ENCODE measurements around the gene BLTP1. TPM values are rescaled to one million over a fixed set of nuclear protein-coding genes. Genes with fewer than 3 reads are reported as not detected.

Gene BLTP1
- total RNA-seq, 2 donors from 2014 or later: 46.8 to 74.7 TPM

DNA sequence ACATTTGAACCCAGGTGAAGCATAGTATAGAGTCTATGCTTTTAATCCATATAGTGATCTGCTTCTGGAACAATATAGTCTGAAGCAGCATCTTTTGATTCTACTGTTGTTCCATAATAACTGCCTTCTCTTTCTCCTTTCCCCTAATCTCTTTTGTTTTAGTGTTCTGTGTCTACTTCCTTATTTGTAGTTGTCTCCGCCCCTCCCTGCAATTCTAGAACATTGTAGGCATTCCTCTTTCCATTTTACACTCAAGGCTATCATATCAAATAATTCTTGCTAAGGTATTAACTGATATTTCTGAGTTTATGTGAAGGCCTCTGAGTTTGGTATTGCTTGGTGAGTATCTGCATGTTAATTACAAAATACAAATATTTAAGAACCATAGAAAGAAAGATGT lies 11.6 kb downstream of the BLTP1 start:
- 67 to 68% methylated on average over 1 of the region's 1 CpG for WGBS, 2 donors
- peaks cover 11% of the 10 kb centered on the region for H3K4me1 ChIP-seq

DNA sequence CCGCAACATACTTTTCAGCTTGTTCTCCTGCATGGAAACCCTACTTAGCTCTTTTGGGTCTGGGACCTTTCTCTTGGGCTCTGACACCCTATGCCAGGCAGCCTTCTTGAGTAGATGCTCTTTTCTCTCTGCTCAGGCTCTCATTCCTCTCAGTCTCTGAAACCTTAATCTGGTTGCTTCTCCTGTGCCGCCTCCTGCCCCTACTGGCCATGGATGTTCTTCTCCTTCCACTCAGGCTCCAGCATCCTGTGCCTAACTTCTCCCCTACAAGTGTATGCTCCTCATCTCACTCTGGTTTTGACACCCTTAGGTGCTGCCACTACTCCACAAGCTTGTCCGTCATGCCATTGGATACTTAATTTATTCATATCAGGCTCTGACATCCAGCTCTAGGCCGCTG lies 15.2 kb downstream of the BLTP1 start:
- ATAC-seq: no peak
- H3K4me3 ChIP-seq: no peak overlapping the region
- no peaks in the 10 kb centered on the region for H3K36me3 ChIP-seq (replicated peaks in 1 of 2; ENCODE audit: insufficient read depth in 1 of 2, low read depth in 2 of 2)
- H3K27ac ChIP-seq: no peak overlapping the region
- DNase-seq: no peak
- peaks cover 11% of the 10 kb centered on the region for H3K4me1 ChIP-seq
- intact Hi-C loops (cut with DNase I): no loop called here
- no peaks in the 10 kb centered on the region for H3K9me3 ChIP-seq
- no peak for TF ChIP-seq POLR2A (IDR thresholded peaks at IDR 0.05)
- TF ChIP-seq, protein P1, sequence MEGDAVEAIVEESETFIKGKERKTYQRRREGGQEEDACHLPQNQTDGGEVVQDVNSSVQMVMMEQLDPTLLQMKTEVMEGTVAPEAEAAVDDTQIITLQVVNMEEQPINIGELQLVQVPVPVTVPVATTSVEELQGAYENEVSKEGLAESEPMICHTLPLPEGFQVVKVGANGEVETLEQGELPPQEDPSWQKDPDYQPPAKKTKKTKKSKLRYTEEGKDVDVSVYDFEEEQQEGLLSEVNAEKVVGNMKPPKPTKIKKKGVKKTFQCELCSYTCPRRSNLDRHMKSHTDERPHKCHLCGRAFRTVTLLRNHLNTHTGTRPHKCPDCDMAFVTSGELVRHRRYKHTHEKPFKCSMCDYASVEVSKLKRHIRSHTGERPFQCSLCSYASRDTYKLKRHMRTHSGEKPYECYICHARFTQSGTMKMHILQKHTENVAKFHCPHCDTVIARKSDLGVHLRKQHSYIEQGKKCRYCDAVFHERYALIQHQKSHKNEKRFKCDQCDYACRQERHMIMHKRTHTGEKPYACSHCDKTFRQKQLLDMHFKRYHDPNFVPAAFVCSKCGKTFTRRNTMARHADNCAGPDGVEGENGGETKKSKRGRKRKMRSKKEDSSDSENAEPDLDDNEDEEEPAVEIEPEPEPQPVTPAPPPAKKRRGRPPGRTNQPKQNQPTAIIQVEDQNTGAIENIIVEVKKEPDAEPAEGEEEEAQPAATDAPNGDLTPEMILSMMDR (IDR thresholded peaks at IDR 0.05): no peak
- no peaks in the 10 kb centered on the region for H3K27me3 ChIP-seq
- WGBS, 2 donors: 90 to 93% methylated on average over 4 of the region's 4 CpGs

More for the DNA sequence above, 11.6 kb downstream of the BLTP1 start:
- Histone ChIP-seq H3K27me3 (no peaks in the 10 kb centered on the region), H3K36me3 (replicated peaks in 1 of 2; ENCODE audit: insufficient read depth in 1 of 2, low read depth in 2 of 2) (no peaks in the 10 kb centered on the region), H3K27ac (no peak overlapping the region), H3K4me3 (no peak overlapping the region), H3K9me3 (no peaks in the 10 kb centered on the region)
- no peak for ATAC-seq
- TF ChIP-seq, protein P1 (IDR thresholded peaks at IDR 0.05): no peak
- TF ChIP-seq POLR2A (IDR thresholded peaks at IDR 0.05): no peak
- DNase-seq: no peak
- intact Hi-C loops (cut with DNase I): no loop called here

GRCh38 chr4:122170775-122171174 lies 18.6 kb downstream of the BLTP1 start:
- Histone ChIP-seq H3K9me3 (no peaks in the 10 kb centered on the region), H3K4me3 (no peak overlapping the region), H3K27ac (no peak overlapping the region), H3K27me3 (no peaks in the 10 kb centered on the region), H3K36me3 (replicated peaks in 1 of 2; ENCODE audit: insufficient read depth in 1 of 2, low read depth in 2 of 2) (peaks cover 0 to 2% of the 10 kb centered on the region in 2 donors), H3K4me1 (no peaks in the 10 kb centered on the region)
- WGBS, 2 donors: 50 to 64% methylated on average over 1 of the region's 1 CpG
- TF ChIP-seq, protein P1 (IDR thresholded peaks at IDR 0.05): no peak
- TF ChIP-seq POLR2A (IDR thresholded peaks at IDR 0.05): no peak
- ATAC-seq (no peak), DNase-seq (no peak)
- intact Hi-C loops (cut with DNase I): no loop called here

DNA sequence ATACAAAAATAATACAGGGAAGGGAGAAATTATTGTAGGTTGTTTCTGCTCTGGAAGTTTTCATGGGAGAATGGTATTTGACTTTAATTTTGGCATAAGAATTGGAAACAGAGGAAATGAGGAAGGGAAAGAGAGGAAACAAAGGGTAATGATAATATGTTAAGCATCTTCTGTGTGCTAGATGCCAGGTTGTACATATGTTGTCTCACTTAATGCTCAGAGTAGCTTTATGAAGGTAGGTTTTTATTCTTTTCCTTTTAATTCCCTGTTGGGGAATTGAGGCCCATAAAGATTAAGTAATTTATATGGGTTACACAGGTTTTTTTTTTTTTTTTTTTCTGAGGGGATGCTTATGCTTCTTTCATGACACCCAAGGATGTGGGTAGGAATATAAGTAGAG lies 19.2 kb downstream of the BLTP1 start:
- no peak for TF ChIP-seq POLR2A (IDR thresholded peaks at IDR 0.05)
- TF ChIP-seq, protein P1 (IDR thresholded peaks at IDR 0.05): no peak
- Histone ChIP-seq H3K27ac (no peak overlapping the region), H3K4me1 (no peaks in the 10 kb centered on the region), H3K36me3 (replicated peaks in 1 of 2; ENCODE audit: insufficient read depth in 1 of 2, low read depth in 2 of 2) (peaks cover 0 to 2% of the 10 kb centered on the region in 2 donors), H3K27me3 (no peaks in the 10 kb centered on the region), H3K9me3 (no peaks in the 10 kb centered on the region), H3K4me3 (no peak overlapping the region)
- DNase-seq (no peak), ATAC-seq (no peak)
- intact Hi-C loops (cut with DNase I): no loop called here

- WGBS, 2 donors: 84 to 94% methylated on average over 1 of the region's 1 CpG
- H3K27ac ChIP-seq: no peak overlapping the region
- DNase-seq (no peak), ATAC-seq (no peak)
- no peak for TF ChIP-seq POLR2A (IDR thresholded peaks at IDR 0.05)
- TF ChIP-seq, protein P1 (IDR thresholded peaks at IDR 0.05): no peak
- H3K4me1 ChIP-seq: no peaks in the 10 kb centered on the region
- no peaks in the 10 kb centered on the region for H3K9me3 ChIP-seq
- no peak overlapping the region for H3K4me3 ChIP-seq
- H3K36me3 ChIP-seq (replicated peaks in 1 of 2; ENCODE audit: insufficient read depth in 1 of 2, low read depth in 2 of 2): peaks cover 0 to 5% of the 10 kb centered on the region in 2 donors
- H3K27me3 ChIP-seq: no peaks in the 10 kb centered on the region
- intact Hi-C loops (cut with DNase I): no loop called here
Observed at GRCh38 chr4:122172266-122172665, 20.1 kb downstream of the BLTP1 start.
